RPMI8226 (cell line): ENCODE measurements around the gene MAD1L1.

Experiments used
- DNase-seq: peaks from one replicate; pipeline ENCODE4 v3.0.0-alpha.2; 2015

MAD1L1 gene

GRCh38 chr7:2241580-2242540 lies 9.1 kb upstream of the MAD1L1 start, which contains the start of the genes MRM2 and NUDT1:
MRM2 (minus strand) TSS chr7:2242205; CDS start chr7:2242169, 36 bp downstream.
NUDT1 (plus strand) TSS chr7:2242226; CDS start chr7:2244575, 2,349 bp downstream.
- peak; percentile 93 for DNase-seq

- no peak for DNase-seq
Measured at GRCh38 chr7:2239242-2239641, 6.5 kb upstream of the MAD1L1 start.

DNA sequence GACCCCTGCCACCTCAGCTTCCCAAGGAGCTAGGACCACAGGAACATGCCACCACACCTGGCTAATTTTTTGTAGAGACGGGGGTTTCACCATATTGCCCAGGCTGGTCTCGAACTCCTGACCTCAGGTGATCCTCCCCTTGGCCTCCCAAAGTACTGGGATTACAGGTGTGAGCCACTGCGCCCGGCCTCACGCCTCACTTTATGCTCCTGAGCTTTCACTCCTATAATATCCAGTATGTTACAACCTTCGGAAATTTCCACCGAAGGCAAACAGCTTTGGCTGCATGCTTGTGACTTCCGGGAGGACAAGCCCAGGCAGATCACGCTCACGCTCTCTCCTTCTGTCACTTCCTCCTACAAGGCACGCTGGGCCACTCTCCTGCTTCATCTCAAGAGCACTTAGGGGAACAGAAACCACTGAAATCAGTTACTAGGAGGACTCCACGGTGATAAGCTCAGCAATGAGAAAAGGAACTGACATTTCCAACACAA lies 4.4 kb upstream of the MAD1L1 start:
- DNase-seq = no peak

DNA sequence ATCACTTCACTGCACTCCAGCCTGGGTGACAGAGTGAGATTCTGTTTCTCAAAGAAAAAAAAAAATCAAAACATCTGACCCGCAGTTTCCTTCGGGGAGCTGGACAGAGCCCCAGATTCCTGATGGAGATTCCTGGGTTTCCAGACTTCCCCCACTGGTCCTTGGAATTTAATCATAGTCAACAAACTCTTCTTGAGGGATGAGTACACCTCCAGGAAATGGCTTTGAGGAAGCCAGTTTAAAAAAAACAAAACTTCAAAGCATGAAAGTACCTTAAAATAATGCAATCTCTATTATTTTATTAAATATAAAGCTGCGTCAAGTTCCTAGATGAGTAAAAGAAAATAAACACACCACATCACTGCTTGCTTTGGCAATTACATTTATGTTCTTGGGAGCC lies 1.2 kb upstream of the MAD1L1 start:
- no peak for DNase-seq

- peak; percentile 40 for DNase-seq
Measured at GRCh38 chr7:2231992-2232765, 566 bp downstream of the MAD1L1 start.

- no peak for DNase-seq
Measured at GRCh38 chr7:2230882-2231281, 1.9 kb downstream of the MAD1L1 start.

DNA sequence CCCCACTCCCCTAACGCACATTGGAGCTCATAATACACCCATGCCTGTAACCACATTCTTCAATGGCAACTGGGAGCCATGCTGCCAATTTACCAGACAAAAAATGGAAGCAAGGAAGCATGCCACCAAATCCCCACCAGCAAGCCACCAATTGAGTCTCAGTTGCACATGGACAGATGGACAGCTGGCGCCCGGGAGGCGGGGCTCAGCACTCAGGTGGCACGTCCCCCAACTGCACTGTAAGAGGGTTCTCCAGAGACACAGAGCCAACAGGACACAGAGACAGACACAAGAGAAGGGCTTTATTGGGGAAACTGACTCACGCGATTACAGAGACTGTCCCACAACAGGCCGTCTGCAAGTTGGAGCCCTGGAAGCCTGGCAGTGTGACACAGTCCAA lies 2.5 kb downstream of the MAD1L1 start:
- DNase-seq = no peak

DNA sequence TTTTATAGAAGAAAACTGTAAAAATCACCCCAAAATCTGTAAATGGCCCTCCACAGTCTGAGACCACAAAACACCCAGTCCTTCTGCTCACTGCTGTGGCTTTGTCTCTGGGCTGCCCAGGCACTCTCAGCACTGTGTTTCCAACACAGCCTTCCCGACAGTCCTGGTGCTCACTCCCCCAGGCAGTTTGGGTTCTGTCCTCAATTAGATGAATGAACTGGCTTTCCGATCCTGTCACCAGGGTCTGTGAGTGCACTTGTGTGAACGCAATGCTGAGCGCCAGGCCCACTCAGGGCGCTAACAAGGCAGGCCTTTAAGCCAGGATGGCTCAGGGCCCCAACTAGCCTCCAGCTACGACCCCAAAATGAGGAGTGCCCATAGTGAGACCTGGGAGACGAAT lies 3.3 kb downstream of the MAD1L1 start:
- DNase-seq = no peak

- DNase-seq = no peak
Measured at GRCh38 chr7:2228921-2229320, 3.8 kb downstream of the MAD1L1 start.

- no peak for DNase-seq
Measured at GRCh38 chr7:2227699-2228098, 5.0 kb downstream of the MAD1L1 start.

GRCh38 chr7:2225830-2226229 lies 6.9 kb downstream of the MAD1L1 start:
- no peak for DNase-seq

DNA sequence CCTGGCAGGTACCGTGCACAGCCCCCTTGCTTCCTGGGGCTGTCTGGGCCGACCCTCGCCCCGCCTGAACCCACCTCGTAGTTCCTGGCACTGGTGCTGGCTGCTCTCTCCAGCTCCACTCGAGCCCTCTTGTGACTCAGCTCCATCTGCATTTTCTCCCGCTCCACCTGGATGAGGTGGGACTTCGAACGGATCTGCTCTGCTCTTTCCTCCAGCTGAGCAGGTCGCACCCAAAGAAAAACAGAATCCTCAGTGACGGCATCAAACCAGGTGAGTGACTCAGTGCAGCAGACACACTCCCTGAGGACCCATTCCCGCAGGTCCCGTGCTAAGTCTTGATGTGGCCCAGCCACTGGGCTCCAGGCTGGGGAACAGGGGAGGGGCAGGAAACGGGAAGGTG lies 7.4 kb downstream of the MAD1L1 start:
- DNase-seq = no peak

DNA sequence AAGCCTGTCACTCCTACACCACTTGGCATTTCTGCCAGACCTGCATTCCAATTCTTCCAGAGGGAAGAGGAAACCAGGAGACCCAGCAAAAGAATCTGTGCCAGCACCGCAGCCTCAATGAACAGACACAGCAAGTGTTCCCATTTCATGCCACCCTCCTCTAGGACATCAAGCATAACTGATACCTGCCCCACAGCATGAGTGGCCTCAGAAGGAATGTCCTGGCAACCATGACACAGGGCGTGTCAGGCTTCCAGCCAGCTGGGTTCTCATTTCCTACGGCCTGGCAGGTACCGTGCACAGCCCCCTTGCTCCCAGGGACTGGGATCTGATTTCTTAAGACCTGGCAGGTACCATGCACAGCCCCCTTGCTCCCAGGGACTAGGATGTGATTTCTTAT lies 7.8 kb downstream of the MAD1L1 start:
- DNase-seq = no peak

- no peak for DNase-seq
Measured at GRCh38 chr7:2224491-2224928, 8.2 kb downstream of the MAD1L1 start.

GRCh38 chr7:2223321-2223720 lies 9.4 kb downstream of the MAD1L1 start:
- DNase-seq = no peak

GRCh38 chr7:2222516-2222915 lies 10.2 kb downstream of the MAD1L1 start:
- DNase-seq = no peak

DNA sequence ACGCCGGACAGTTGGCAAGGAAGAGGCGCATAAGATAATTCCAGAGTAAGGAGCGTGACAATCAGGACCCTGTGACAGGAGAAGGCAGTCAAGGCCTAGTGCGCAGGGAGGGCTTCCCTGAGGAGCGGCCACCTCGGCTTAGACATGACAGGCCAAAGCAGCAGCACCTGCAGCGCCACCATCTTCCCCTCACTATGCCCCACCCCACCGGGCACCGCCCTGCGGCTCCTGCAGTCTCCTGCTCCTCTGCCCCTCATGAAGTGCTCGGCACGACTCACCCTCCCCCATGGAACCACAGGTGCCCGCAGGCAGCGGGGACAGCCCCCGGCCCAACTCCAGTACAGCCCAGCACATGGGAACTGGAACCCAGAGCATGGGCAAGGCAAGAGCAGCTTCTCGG lies 11.8 kb downstream of the MAD1L1 start:
- DNase-seq = no peak

DNA sequence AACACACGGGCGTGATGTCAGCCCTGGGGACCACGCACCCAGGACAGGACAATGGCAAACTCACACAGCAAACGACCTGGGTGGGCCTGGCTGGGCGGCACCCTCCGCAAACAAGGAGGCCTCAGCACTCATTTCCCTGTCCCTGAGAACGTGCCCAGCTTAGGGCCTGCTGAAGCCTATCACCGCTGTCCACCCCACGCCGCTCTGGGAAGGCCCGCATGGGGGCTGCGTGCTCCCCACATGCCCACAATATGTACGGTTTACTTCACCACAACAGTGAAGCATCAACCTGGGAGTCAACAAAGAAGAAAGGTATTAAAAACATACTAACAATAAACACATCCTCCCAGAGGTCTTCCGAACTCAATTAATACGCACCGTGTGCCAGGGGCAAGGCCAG lies 12.2 kb downstream of the MAD1L1 start:
- DNase-seq = no peak

- no peak for DNase-seq
Measured at GRCh38 chr7:2220030-2220429, 12.7 kb downstream of the MAD1L1 start.

- DNase-seq = no peak
Measured at GRCh38 chr7:2219606-2220005, 13.1 kb downstream of the MAD1L1 start.

- DNase-seq = no peak
Measured at GRCh38 chr7:2219136-2219535, 13.6 kb downstream of the MAD1L1 start.

DNA sequence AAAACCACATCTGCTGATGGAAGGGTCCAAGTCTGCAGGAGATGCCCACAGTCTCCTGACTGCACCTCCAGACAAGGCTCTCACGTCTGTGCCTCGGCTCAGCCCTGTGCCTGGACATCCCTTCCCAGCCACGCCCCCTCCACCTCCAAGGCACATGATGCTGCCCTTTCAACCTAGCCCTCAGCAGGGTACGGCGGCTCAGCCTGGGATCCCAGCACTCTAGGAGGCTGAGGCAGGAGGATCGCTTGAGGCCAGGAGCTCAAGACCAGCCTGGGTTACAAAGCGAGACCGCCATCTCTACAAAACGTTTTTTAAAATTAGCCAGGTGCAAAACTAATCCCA lies 14.3 kb downstream of the MAD1L1 start:
- DNase-seq = no peak

GRCh38 chr7:2217716-2218443 lies 14.9 kb downstream of the MAD1L1 start:
- DNase-seq = no peak
